ENCODE measurements around the gene DPF1.

DNA sequence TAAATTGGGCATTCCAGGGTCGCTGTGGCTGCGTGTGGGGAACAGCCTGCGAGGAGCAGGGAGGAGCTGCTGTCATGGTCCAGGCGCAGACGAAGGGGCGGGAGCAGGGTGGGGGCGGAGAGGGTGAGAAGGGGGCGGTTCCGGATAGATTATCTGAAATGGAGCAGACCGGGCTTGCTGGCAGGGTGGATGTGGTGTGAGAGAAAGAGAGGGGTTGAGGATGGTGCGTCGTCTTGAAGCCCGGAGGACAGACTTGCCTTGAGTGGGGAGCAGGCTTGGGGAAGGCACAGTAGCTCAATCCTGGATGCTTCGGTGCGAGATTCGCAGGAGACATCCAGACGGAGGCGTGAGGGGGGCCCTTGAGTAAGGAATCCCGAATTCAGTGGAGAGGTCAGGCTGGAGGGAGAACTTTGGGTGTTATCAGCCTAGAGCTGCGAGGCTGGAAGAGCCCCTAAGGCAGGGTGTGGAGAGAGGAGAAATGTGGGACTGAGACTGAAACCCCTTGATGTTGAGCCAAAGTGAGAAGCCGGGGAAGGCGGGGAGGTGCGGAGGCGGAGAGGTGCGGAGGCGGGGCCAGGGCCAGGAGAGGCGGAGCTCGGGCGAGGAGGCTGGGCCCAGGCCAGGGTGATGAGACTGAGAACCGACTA, 40.6 kb downstream of the DPF1 start:
- TF ChIP-seq, protein P1, sequence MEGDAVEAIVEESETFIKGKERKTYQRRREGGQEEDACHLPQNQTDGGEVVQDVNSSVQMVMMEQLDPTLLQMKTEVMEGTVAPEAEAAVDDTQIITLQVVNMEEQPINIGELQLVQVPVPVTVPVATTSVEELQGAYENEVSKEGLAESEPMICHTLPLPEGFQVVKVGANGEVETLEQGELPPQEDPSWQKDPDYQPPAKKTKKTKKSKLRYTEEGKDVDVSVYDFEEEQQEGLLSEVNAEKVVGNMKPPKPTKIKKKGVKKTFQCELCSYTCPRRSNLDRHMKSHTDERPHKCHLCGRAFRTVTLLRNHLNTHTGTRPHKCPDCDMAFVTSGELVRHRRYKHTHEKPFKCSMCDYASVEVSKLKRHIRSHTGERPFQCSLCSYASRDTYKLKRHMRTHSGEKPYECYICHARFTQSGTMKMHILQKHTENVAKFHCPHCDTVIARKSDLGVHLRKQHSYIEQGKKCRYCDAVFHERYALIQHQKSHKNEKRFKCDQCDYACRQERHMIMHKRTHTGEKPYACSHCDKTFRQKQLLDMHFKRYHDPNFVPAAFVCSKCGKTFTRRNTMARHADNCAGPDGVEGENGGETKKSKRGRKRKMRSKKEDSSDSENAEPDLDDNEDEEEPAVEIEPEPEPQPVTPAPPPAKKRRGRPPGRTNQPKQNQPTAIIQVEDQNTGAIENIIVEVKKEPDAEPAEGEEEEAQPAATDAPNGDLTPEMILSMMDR (IDR thresholded peaks at IDR 0.05) = no peak
- TF ChIP-seq POLR2A (IDR thresholded peaks at IDR 0.05) = no peak

Measured in ovary (tissue), 3 donors.